GM21529 (cell line): Measurements from ENCODE around the gene UHRF1.
"Not testable (repeated sequence)": the region's sequence is repeated elsewhere in the genome, so short reads cannot be mapped to it uniquely, and the experiment has no call there.

Source experiments
- ATAC-seq: cut with Tn5 transposase; IDR thresholded peaks from one replicate; pipeline ENCODE4 v1.9.1; 2021; ENCODE audit not compliant: unreplicated experiment

The UHRF1 gene

GRCh38 chr19:4897146-4897545 is 12.2 kb upstream of the UHRF1 start:
- ATAC-seq = no peak

- not testable (repeated sequence) for ATAC-seq
Observed at GRCh38 chr19:4900879-4901278, 8.4 kb upstream of the UHRF1 start.

DNA sequence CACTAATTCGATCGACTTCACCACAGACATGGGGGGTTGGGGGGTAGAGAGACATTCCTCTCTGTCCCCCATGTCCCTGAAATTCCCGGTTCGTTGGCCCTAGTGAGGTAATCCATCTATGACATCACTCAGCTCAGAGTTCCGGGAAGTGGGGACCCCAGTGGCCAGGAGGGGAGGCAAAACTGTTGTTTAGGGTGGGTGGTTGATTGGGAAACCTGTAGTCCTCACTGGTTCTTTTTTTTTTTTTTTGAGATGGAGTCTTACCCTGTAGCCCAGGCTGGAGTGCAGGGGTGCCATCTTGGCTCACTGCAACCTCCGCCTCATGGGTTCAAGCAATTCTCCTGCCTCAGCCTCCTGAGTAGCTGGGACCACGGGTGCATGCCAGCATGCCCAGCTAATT is 6.5 kb upstream of the UHRF1 start, which contains the start of gene ARRDC5:
TSS of gene ARRDC5 (minus strand) at position 101 of the 400 bp plus-strand sequence. CDS start at position 30, 71 bp downstream.
- ATAC-seq = no peak

DNA sequence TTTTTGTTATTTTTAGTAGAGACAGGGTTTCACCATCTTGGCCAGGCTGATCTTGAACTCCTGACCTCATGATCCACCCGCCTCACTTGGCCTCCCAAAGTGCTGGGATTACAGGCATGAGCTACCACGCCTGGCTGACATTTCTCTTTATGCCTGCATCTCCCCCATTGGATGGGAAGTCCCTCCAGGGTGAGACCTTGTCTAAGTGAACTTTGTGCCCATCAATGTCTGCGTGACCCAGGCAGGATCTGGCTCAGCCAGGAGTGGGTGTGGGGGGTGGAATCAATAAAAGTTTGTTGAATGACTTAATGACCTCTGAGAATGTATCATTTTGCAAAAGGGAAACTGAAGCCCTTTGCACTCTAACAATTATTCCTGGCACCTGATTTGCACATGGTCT is 4.8 kb upstream of the UHRF1 start:
- ATAC-seq = no peak

GRCh38 chr19:4906963-4907362 is 2.3 kb upstream of the UHRF1 start:
- ATAC-seq = no peak

DNA sequence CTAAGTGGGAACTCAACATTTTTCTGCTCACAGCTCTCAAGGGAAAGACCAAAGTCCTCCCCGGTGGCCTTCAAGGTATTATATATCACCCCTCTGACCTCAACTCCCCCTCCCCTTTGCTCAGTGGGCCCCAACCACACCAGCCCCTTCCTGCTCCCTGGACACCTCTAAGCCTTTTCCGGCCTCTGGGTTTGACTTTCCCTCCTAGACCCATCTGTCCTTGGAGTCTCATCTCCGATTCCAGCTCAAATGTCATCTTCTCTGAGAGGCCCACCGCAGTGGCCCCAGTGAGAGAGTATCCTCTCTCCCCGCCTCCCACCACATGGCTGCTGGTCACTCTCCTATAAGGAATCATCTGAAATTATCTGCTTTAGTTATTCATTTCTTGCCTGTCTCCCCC is 941 bp upstream of the UHRF1 start:
- ATAC-seq = no peak

GRCh38 chr19:4908781-4909155 is 533 bp upstream of the UHRF1 start:
- no peak for ATAC-seq

GRCh38 chr19:4909897-4910593 is 744 bp downstream of the UHRF1 start:
- peak; percentile 68 for ATAC-seq

GRCh38 chr19:4910594-4911281 is 1.4 kb downstream of the UHRF1 start:
- no peak for ATAC-seq

DNA sequence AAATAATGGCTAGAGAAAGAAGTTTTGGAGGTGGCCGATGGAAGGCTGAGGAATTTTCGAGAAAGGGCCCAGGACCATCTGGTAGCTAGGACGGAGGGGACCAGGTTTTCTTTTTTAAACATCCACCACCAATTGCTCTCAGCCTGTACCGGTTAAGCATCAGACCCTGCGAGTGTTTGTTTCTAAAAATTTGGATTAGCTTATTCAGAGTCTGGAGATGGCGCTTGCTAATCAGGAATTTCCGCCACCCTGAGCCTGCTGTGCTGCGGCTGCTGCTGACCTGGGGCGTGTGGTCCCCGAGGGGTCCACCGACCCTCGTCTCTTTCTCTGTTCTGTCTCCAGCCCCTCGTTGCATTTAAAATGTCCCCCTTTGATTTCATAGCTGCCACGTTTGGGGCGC is 2.0 kb downstream of the UHRF1 start:
- no peak for ATAC-seq

- no peak for ATAC-seq
Observed at GRCh38 chr19:4911786-4912672, 2.7 kb downstream of the UHRF1 start.

DNA sequence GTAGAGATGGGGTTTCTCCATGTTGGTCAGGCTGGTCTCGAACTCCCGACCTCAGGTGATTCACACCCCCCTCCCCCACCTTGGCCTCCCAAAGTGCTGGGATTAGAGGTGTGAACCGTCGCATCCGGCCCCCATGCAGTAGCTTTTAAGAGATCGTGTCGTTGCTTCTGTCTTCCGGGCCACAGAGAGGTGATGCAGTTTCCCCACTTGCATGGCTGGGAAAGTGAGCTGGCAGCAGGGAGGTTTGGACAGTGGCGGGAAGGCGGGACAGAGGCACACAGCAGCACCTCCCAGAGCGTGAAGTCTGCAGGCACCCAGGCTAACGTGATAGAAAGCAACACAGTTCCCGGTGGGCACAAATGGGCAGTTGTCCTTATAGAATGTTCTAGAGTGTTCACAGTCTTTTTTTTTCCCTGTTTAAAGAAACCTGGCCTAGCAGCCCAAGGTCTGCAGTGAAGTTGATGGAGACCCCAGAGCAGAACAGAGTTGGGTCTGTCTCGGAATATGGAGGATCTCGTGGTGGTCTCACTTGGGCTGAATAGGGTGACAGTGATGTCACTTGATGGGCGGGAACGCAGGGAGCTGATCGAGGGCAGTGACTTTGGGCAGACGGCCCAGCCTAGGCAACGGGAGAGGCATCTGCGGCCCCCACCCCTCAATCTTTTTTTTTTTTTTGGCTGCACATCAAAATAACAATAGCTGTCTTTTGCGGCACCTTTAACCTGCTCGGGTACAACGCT is 4.9 kb downstream of the UHRF1 start:
- no peak for ATAC-seq

- no peak for ATAC-seq
Observed at GRCh38 chr19:4914736-4915501, 5.6 kb downstream of the UHRF1 start.

DNA sequence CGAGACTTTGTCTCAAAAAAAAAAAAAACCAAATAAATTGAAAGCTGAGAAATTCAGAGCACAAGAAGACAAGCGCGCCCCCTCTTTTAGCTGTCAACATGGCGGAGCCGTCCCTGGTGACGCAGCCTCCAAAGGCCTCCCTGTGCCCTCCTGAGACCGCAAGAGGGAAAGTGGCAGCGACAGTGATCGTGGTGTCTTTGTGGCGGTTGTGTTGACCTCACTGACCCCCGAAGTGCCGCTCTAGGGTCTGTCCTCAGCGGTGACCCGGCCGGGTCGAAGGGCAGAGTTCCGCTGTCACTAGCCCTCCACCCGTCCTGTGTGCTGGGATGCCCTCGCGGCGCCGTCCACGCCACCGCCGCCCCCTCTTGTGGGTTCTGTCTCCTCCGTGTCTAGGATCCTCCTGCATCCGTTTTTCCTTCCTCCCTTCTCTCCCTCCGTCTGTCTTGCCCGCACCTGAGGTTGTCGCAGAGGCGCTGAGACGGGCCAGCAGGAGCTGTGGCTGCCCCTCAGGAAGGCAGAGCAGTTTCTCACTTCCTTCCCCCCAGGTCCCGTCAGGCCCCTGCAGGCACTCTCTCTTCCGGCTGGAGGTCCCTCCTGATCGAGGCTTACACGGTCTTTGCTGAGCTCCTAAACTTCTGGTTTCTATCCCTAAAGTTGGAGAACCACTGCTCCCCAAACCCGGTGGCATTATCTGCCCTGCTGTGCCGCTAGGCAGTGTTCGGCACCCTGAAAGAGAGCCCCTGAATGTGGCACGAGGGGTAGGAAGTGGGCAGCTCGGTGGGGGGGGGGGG is 7.2 kb downstream of the UHRF1 start:
- no peak for ATAC-seq

DNA sequence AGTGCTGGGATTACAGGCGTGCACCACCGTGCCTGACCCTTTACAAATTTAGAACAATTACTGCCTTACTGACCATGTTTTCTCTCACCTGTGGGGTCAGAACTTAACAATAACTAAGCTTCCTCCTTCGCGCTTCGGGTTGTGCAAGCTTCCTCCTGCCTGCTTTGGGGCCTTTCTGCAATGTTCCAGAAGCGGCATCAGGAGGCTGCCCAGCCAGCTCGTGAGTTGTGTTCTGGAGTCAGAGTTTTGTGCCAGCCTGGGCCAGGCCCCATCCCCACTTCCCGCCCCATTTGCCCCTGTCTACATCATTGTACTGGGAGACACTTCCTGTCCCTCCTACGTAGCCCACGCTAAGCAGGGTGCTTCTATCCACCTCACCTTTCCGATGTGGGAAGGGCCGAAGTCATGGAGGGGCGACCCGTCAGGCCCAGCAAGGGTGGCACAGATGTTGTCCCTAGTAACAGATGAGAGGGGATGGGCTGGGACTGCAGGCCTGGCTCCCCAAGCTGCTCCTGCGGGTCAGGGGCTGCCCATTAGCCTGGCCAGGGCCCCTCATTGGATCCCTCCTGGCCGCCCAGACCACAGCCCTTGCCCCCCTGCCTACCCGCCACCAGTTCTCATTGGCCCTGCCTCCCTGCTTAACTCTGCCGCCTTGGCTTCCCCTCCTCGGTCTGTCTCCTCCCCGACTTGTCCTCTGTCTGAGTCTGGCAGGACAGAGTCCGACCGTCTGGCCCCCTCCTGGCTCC is 13.4 kb downstream of the UHRF1 start:
- no peak for ATAC-seq

GRCh38 chr19:4923276-4923747 is 14.0 kb downstream of the UHRF1 start:
- ATAC-seq = no peak

DNA sequence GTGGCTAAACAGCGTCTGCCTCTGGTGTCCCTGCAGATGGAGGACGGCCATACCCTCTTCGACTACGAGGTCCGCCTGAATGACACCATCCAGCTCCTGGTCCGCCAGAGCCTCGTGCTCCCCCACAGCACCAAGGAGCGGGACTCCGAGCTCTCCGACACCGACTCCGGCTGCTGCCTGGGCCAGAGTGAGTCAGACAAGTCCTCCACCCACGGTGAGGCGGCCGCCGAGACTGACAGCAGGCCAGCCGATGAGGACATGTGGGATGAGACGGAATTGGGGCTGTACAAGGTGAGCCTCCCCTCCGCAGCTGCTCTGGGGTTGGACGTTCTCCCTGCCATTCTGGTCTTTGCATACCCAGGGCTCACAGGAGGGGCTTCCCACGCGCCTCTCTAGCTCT is 19.9 kb downstream of the UHRF1 start:
- no peak for ATAC-seq

DNA sequence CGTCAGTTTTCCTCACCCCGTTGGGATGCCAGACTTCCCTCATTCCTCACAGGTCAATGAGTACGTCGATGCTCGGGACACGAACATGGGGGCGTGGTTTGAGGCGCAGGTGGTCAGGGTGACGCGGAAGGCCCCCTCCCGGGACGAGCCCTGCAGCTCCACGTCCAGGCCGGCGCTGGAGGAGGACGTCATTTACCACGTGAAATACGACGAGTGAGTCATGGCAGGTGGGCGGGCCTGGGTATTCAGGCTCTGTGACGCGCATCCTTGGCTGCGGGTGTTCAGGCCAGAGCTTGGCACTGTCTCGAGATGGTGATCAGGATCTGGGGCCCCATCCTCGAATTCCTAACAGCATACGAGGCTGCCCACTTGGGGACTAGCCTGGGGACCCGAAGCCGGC is 21.4 kb downstream of the UHRF1 start:
- no peak for ATAC-seq

- ATAC-seq = no peak
Observed at GRCh38 chr19:4932711-4933110, 23.4 kb downstream of the UHRF1 start.
